ENCODE measurements around the gene IP6K3.

GRCh38 chr6:33699739-33700138 lies 47.0 kb downstream of the IP6K3 start:
- no peak for TF ChIP-seq POLR2AphosphoS5 (IDR thresholded peaks at IDR 0.05; ENCODE audit: low read depth, low read length)
- TF ChIP-seq REST (IDR thresholded peaks at IDR 0.05; ENCODE audit: insufficient read depth in 1 of 2, low read depth in 2 of 2, low read length in 2 of 2) = no peak
- no peak for TF ChIP-seq SIN3A (IDR thresholded peaks at IDR 0.05; ENCODE audit: borderline replicate concordance, insufficient read depth, low read length)
- TF ChIP-seq TAF1 (IDR thresholded peaks at IDR 0.05; ENCODE audit: borderline replicate concordance, insufficient read depth, low read length) = no peak

Data from PFSK-1 (cell line).